ENCODE measurements around the gene CDH4. TPM values are rescaled to one million over a fixed set of nuclear protein-coding genes. Genes with fewer than 3 reads are reported as not detected.

The CDH4 gene
- total RNA-seq, 1 experiment from 2014 or later: not detected

GRCh38 chr20:61958773-61959700 lies 707.0 kb downstream of the CDH4 start:
- DNase-seq: peak; percentile 62 to 77
- POLR2A ChIA-PET: no interaction called here

GRCh38 chr20:61960836-61961235 lies 708.8 kb downstream of the CDH4 start:
- Mint-ChIP-seq H3K27me3 (ENCODE audit: insufficient read depth, unreplicated experiment) (no peaks in the 10 kb centered on the region), H3K36me3 (ENCODE audit: insufficient read depth, unreplicated experiment) (peaks cover 6% of the 10 kb centered on the region), H3K4me3 (ENCODE audit: unreplicated experiment) (no peak overlapping the region), H3K4me1 (ENCODE audit: low read depth, unreplicated experiment) (peaks cover 13% of the 10 kb centered on the region), H3K27ac (ENCODE audit: unreplicated experiment) (no peak overlapping the region), H3K9me3 (ENCODE audit: unreplicated experiment) (no peaks in the 10 kb centered on the region)
- Histone ChIP-seq H3K27me3 (replicated peaks; ENCODE audit: control insufficient read depth, insufficient read depth, low read length) (no peaks in the 10 kb centered on the region), H3K4me3 (ENCODE audit: low read depth, low read length) (no peak overlapping the region), H3K4me1 (peaks cover 15% of the 10 kb centered on the region), H3K9me3 (no peaks in the 10 kb centered on the region), H3K36me3 (ENCODE audit: control insufficient read depth, insufficient read depth, low read length) (no peaks in the 10 kb centered on the region)
- ChIA-PET POLR2A (no interaction called here), CTCF (no interaction called here)
- no peak for TF ChIP-seq CTCF (IDR thresholded peaks at IDR 0.05; ENCODE audit: insufficient read depth in 1 of 2, low read depth in 1 of 2, low read length in 1 of 2, severe bottlenecking in 1 of 2, unreplicated experiment in 1 of 2)
- BruUV-seq (replicated peaks): no TSS peak
- DNase-seq: peak in 1 of 2 experiments; percentile 17
- intact Hi-C loops (cut with micrococcal nuclease; ENCODE audit: unreplicated experiment): no loop called here

More at GRCh38 chr20:61958773-61959700, 707.0 kb downstream of the CDH4 start:
- no peak for TF ChIP-seq CTCF (IDR thresholded peaks at IDR 0.05; ENCODE audit: insufficient read depth in 1 of 2, low read depth in 1 of 2, low read length in 1 of 2, severe bottlenecking in 1 of 2, unreplicated experiment in 1 of 2)
- CTCF ChIA-PET: interaction anchor here (0.6 kb wide), 1 partner anchor 45 kb away, joined by 3 read pairs; no protein-coding TSS in a partner anchor
- H3K27ac Mint-ChIP-seq (ENCODE audit: unreplicated experiment): no peak overlapping the region
- Histone ChIP-seq H3K36me3 (ENCODE audit: control insufficient read depth, insufficient read depth, low read length) (no peaks in the 10 kb centered on the region), H3K4me3 (ENCODE audit: low read depth, low read length) (no peak overlapping the region), H3K27me3 (replicated peaks; ENCODE audit: control insufficient read depth, insufficient read depth, low read length) (no peaks in the 10 kb centered on the region), H3K4me1 (peaks cover 23% of the 10 kb centered on the region), H3K9me3 (no peaks in the 10 kb centered on the region)
- intact Hi-C loops (cut with micrococcal nuclease; ENCODE audit: unreplicated experiment): no loop called here
- no peaks in the 10 kb centered on the region for H3K27me3 Mint-ChIP-seq (ENCODE audit: insufficient read depth, unreplicated experiment)
- peaks cover 24% of the 10 kb centered on the region for H3K4me1 Mint-ChIP-seq (ENCODE audit: low read depth, unreplicated experiment)
- no TSS peak for BruUV-seq (replicated peaks)
- H3K4me3 Mint-ChIP-seq (ENCODE audit: unreplicated experiment): no peak overlapping the region
- no peaks in the 10 kb centered on the region for H3K9me3 Mint-ChIP-seq (ENCODE audit: unreplicated experiment)
- peaks cover 6% of the 10 kb centered on the region for H3K36me3 Mint-ChIP-seq (ENCODE audit: insufficient read depth, unreplicated experiment)

GRCh38 chr20:61963149-61963548 lies 711.1 kb downstream of the CDH4 start:
- intact Hi-C loops (cut with micrococcal nuclease; ENCODE audit: unreplicated experiment): no loop called here
- Histone ChIP-seq H3K4me3 (ENCODE audit: low read depth, low read length) (no peak overlapping the region), H3K9me3 (no peaks in the 10 kb centered on the region), H3K4me1 (no peaks in the 10 kb centered on the region), H3K27me3 (replicated peaks; ENCODE audit: control insufficient read depth, insufficient read depth, low read length) (no peaks in the 10 kb centered on the region), H3K36me3 (ENCODE audit: control insufficient read depth, insufficient read depth, low read length) (no peaks in the 10 kb centered on the region)
- Mint-ChIP-seq H3K36me3 (ENCODE audit: insufficient read depth, unreplicated experiment) (peaks cover 20% of the 10 kb centered on the region), H3K27ac (ENCODE audit: unreplicated experiment) (no peak overlapping the region), H3K27me3 (ENCODE audit: insufficient read depth, unreplicated experiment) (no peaks in the 10 kb centered on the region), H3K9me3 (ENCODE audit: unreplicated experiment) (no peaks in the 10 kb centered on the region), H3K4me3 (ENCODE audit: unreplicated experiment) (no peak overlapping the region), H3K4me1 (ENCODE audit: low read depth, unreplicated experiment) (no peaks in the 10 kb centered on the region)
- DNase-seq: peak in 1 of 2 experiments; percentile 54
- ChIA-PET POLR2A (no interaction called here), CTCF (no interaction called here)
- TF ChIP-seq CTCF (IDR thresholded peaks at IDR 0.05; ENCODE audit: insufficient read depth in 1 of 2, low read depth in 1 of 2, low read length in 1 of 2, severe bottlenecking in 1 of 2, unreplicated experiment in 1 of 2): no peak
- no TSS peak for BruUV-seq (replicated peaks)
